ENCODE data around the gene SMCO1.
"Not testable (repeated sequence)": the region's sequence is repeated elsewhere in the genome, so short reads cannot be mapped to it uniquely, and the experiment has no call there.

The SMCO1 gene

DNA sequence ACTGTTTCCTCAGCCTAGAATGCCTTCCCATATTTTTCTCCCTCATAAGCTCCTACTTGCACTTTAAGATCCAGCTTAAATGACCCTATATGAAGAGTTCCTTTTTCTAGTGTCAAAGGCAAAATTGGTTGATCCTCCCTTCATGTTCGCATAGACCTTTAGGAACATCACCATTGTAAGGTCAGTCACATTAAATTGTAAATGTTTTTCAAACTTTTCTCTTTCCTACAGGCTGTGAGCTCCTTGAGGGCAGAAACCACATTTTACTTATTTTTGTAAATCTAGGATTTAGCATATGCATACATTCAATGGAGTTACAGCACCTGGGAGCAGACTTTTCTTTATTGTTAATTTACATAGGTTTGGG is 813 bp downstream of the SMCO1 start:
- no peak for DNase-seq
- no peaks in the 10 kb centered on the region for H3K4me1 Mint-ChIP-seq

GRCh38 chr3:196513697-196514349 is 1.3 kb downstream of the SMCO1 start:
- no peaks in the 10 kb centered on the region for H3K4me1 Mint-ChIP-seq
- ATAC-seq (replicated peaks) = no peak
- H3K9me3 Mint-ChIP-seq = peaks cover 9 to 21% of the 10 kb centered on the region in 2 donors
- no peak overlapping the region for H3K4me3 Mint-ChIP-seq
- H3K36me3 Mint-ChIP-seq = peaks cover 6 to 12% of the 10 kb centered on the region in 2 donors
- no peak overlapping the region for H3K27ac Mint-ChIP-seq
- peaks cover 11 to 13% of the 10 kb centered on the region in 2 donors for H3K27me3 Mint-ChIP-seq
- no peak for DNase-seq

More for the DNA sequence above, 813 bp downstream of the SMCO1 start:
- Mint-ChIP-seq H3K27me3 (peaks cover 11 to 13% of the 10 kb centered on the region in 2 donors), H3K4me3 (no peak overlapping the region), H3K9me3 (peaks cover 11 to 24% of the 10 kb centered on the region in 2 donors), H3K27ac (no peak overlapping the region), H3K36me3 (peaks cover 8 to 15% of the 10 kb centered on the region in 2 donors)
- no peak for ATAC-seq (replicated peaks)

DNA sequence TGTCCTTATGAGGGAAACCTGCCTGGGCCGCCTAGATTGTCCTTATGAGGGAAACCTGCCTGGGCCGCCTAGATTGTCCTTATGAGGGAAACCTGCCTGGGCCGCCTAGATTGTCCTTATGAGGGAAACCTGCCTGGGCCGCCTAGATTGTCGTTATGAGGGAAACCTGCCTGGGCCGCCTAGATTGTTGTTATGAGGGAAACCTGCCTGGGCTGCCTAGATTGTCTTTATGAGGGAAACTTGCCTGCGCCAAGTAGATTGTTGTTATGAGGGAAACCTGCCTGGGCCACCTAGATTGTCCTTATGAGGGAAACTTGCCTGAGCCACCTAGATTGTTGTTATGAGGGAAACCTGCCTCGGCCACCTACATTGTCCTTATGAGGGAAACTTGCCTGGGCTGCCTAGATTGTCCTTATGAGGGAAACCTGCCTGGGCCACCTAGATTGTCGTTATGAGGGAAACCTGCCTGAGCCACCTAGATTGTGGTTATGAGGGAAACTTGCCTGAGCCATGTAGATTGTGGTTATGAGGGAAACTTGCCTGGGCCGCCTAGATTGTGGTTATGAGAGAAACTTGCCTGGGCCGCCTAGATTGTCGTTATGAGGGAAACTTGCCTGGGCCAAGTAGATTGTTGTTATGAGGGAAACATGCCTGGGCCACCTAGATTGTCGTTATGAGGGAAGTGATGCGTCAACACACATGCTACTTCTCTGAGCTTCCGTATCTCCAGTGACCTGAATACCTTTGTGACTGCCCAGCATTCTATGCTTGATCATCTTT is 3.3 kb downstream of the SMCO1 start:
- not testable (repeated sequence) for DNase-seq; H3K4me3 Mint-ChIP-seq; H3K4me1 Mint-ChIP-seq; H3K27ac Mint-ChIP-seq; ATAC-seq (replicated peaks)
- Mint-ChIP-seq H3K9me3 (peaks cover 10 to 18% of the 10 kb centered on the region in 2 donors), H3K36me3 (peaks cover 3 to 12% of the 10 kb centered on the region in 2 donors), H3K27me3 (peaks cover 11 to 13% of the 10 kb centered on the region in 2 donors)

- ATAC-seq (replicated peaks); H3K27ac Mint-ChIP-seq; H3K4me3 Mint-ChIP-seq; H3K4me1 Mint-ChIP-seq; DNase-seq: not testable (repeated sequence)
- peaks cover 13 to 20% of the 10 kb centered on the region in 2 donors for H3K9me3 Mint-ChIP-seq
- peaks cover 6 to 12% of the 10 kb centered on the region in 2 donors for H3K36me3 Mint-ChIP-seq
- peaks cover 11 to 13% of the 10 kb centered on the region in 2 donors for H3K27me3 Mint-ChIP-seq
Measured at GRCh38 chr3:196511108-196511507, 4.0 kb downstream of the SMCO1 start.

DNA sequence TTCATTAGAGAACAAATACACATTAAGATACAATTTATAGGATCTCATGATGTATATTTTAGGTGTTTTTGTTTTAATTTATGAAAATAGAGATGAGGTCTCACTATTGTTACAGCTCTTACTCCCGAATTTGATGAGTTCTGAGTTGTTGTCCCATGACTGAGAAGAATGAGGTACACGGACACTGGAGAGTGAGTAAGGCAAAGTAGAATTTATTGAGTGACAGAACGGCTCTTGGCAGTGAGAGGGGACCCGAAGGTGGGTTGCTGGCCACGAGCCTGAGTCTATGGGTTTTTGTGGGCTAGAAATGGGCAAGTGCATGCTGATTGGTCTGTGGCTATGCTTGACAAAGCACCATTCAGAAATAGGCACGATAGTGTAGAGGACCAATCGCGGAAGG is 8.5 kb downstream of the SMCO1 start:
- Mint-ChIP-seq H3K27ac (no peak overlapping the region), H3K9me3 (peaks cover 6 to 9% of the 10 kb centered on the region in 2 donors), H3K27me3 (peaks cover 0 to under 1% of the 10 kb centered on the region in 2 donors), H3K4me1 (peaks cover 2 to 8% of the 10 kb centered on the region in 2 donors), H3K36me3 (peaks cover 6 to 8% of the 10 kb centered on the region in 2 donors), H3K4me3 (no peak overlapping the region)
- DNase-seq (no peak), ATAC-seq (replicated peaks) (no peak)

- DNase-seq = no peak
- H3K4me3 Mint-ChIP-seq = no peak overlapping the region
- peaks cover 20 to 21% of the 10 kb centered on the region in 2 donors for H3K36me3 Mint-ChIP-seq
- no peak for ATAC-seq (replicated peaks)
- H3K9me3 Mint-ChIP-seq = peaks cover 8 to 9% of the 10 kb centered on the region in 2 donors
- no peaks in the 10 kb centered on the region for H3K27me3 Mint-ChIP-seq
- peak overlapping the region; percentile 51 for H3K27ac Mint-ChIP-seq
- H3K4me1 Mint-ChIP-seq = peaks cover 6 to 28% of the 10 kb centered on the region in 2 donors
Measured at GRCh38 chr3:196504556-196504955, 10.6 kb downstream of the SMCO1 start.

DNA sequence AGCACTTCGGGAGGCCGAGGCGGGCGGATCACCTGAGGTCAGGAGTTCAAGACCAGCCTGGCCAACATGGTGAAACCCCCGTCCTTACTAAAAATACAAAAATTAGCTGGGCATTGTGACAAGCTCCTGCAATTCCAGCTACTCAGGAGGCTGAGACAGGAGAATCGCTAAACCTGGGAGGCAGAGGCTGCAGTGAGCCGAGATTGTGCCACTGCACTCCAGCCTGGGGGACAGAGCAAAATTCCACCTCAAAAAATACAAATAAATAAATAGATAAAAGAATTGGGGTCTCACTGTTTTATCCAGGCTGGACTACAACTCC is 11.1 kb downstream of the SMCO1 start:
- H3K36me3 Mint-ChIP-seq = peaks cover 25 to 27% of the 10 kb centered on the region in 2 donors
- H3K9me3 Mint-ChIP-seq; DNase-seq; H3K27me3 Mint-ChIP-seq; ATAC-seq (replicated peaks): not testable (repeated sequence)
- peaks cover 10 to 33% of the 10 kb centered on the region in 2 donors for H3K4me1 Mint-ChIP-seq
- H3K4me3 Mint-ChIP-seq = peak overlapping the region; percentile 98 to 99
- peak overlapping the region; percentile 92 for H3K27ac Mint-ChIP-seq

DNA sequence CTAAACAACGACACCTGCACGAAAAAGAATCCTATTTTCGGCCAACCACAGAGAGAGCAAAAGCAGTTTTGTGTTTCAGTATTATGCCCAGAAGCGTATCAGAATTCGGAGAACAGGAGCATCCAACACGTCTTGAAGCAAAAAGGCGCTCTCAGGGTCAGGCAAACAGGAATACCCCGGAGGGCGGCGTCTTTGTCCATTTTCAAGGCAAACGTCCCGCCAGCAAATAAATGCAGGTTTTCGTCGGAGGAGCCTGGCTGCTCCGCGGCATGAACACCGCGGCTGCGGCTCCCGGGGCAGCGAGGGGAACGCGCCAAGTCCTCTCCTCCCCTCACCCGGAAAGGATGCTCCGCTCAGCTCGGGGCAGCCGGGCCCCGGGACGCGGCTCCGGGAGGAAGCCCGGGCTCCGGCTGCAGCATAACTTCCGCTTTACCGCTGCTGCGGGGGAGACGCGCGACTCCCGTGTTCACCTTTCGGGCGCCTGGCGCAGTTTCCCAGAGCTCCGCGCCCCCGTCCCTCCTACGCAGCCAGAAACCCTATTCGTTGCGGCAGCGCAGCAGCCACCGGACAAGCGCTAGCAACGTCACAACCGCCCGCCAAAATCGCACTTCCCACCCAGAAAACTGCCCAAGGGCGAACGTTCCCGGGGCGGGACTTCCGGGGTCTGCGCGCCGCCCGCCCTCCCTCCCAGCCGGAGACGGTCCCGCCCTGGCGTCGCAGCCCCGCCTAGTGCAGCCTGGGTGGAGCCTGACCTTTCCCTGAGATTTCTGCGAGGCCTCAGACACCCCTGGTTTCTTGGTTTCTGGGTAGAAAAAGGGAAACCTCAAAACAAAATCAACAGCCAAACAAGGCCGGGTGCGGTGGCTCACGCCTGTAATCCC is 11.7 kb downstream of the SMCO1 start, which contains the start of gene RNF168:
RNF168 (minus strand) TSS at position 573 of the 881 bp plus-strand sequence. CDS start 595 bp downstream, outside the sequence.
- Mint-ChIP-seq H3K36me3 (peaks cover 29 to 33% of the 10 kb centered on the region in 2 donors), H3K9me3 (peaks cover 8 to 9% of the 10 kb centered on the region in 2 donors), H3K4me1 (peaks cover 12 to 39% of the 10 kb centered on the region in 2 donors), H3K4me3 (peak within 1 kb of the TSS; percentile 98 to 99), H3K27me3 (no peaks in the 10 kb centered on the region), H3K27ac (peak within 1 kb of the TSS; percentile 98)
- peak; percentile 96 for DNase-seq
- peak; percentile 84 to 89 for ATAC-seq (replicated peaks)

DNA sequence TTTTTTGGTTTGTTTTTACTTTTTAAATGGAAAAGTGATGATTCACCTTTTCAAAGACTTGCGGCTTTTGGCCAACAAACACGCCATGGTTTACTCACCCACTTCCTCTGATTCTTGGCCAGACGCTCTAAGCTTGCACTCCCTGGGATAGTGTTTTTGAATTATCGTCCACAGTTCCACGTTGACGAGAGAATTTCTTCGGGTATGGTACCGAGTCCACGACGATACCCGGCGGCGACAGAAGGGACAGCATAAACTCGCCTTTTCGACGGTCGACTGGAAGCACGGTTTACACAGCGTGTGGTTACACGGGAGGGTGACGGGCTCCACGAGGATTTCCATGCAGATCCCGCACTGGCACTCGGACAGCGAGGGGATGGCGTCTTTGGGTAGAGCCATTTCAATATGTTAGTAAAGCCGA is 12.4 kb downstream of the SMCO1 start:
- Mint-ChIP-seq H3K27ac (peak overlapping the region; percentile 98), H3K4me3 (peak overlapping the region; percentile 98 to 99), H3K36me3 (peaks cover 32 to 39% of the 10 kb centered on the region in 2 donors), H3K9me3 (peaks cover 8 to 9% of the 10 kb centered on the region in 2 donors), H3K4me1 (peaks cover 14 to 42% of the 10 kb centered on the region in 2 donors), H3K27me3 (no peaks in the 10 kb centered on the region)
- ATAC-seq (replicated peaks) (peak; percentile 37 to 38), DNase-seq (no peak)

DNA sequence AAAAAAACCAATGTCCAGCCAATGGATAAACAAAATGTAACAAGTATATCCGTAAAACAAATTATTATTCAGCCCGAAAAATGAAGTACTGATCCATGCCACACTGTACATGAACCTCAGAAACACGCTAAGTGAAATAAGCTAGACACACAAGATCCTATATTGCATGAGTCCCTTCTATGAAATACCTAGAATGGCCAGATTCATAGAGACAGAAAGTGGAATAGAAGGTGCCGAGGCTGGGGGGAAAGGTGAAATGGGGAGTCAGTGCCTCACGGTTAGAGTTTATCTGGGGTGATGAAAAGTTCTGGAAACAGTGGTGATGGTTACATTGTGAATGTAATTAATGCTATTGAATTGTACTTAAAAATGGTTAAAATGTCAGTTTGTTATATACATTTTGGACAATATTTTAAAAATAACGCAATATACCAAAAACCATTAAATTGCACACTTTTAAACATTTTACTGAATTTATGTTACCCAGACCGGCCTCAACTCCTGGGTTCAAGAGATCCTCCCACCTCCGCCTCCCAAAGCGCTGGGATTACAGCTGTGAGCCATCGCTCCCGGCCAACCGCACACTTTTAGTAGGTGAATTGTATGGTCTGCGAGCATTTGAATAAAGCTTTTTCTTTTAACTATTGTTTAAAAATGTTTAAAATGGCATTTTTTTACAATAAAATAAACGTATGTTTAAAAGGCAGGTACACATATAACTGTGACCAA is 13.7 kb downstream of the SMCO1 start:
- peaks cover 14 to 44% of the 10 kb centered on the region in 2 donors for H3K4me1 Mint-ChIP-seq

GRCh38 chr3:196499807-196500524 is 15.2 kb downstream of the SMCO1 start:
- ATAC-seq (replicated peaks) = no peak
- peaks cover 0 to 3% of the 10 kb centered on the region in 2 donors for H3K9me3 Mint-ChIP-seq
- DNase-seq = no peak
- H3K4me1 Mint-ChIP-seq = peaks cover 15 to 55% of the 10 kb centered on the region in 2 donors
- peaks cover 41 to 50% of the 10 kb centered on the region in 2 donors for H3K36me3 Mint-ChIP-seq
- no peaks in the 10 kb centered on the region for H3K27me3 Mint-ChIP-seq
- peak overlapping the region; percentile 98 to 99 for H3K4me3 Mint-ChIP-seq
- peak overlapping the region; percentile 96 for H3K27ac Mint-ChIP-seq

More for the DNA sequence above, 13.7 kb downstream of the SMCO1 start:
- Mint-ChIP-seq H3K4me3 (peak overlapping the region; percentile 98 to 99), H3K27me3 (no peaks in the 10 kb centered on the region), H3K9me3 (peaks cover 4% of the 10 kb centered on the region in 2 donors), H3K36me3 (peaks cover 31 to 40% of the 10 kb centered on the region in 2 donors), H3K27ac (peak overlapping the region; percentile 96)
- no peak for DNase-seq
- ATAC-seq (replicated peaks) = no peak

GRCh38 chr3:196499061-196499460 is 16.1 kb downstream of the SMCO1 start:
- Mint-ChIP-seq H3K9me3 (peaks cover 0 to 3% of the 10 kb centered on the region in 2 donors), H3K4me3 (peak overlapping the region; percentile 44 to 99), H3K27me3 (no peaks in the 10 kb centered on the region), H3K36me3 (peaks cover 41 to 56% of the 10 kb centered on the region in 2 donors), H3K27ac (no peak overlapping the region), H3K4me1 (peaks cover 15 to 54% of the 10 kb centered on the region in 2 donors)
- no peak for DNase-seq
- no peak for ATAC-seq (replicated peaks)

GRCh38 chr3:196498297-196498696 is 16.8 kb downstream of the SMCO1 start:
- Mint-ChIP-seq H3K4me3 (no peak overlapping the region), H3K4me1 (peaks cover 13 to 48% of the 10 kb centered on the region in 2 donors)

More at GRCh38 chr3:196498297-196498696, 16.8 kb downstream of the SMCO1 start:
- Mint-ChIP-seq H3K36me3 (peaks cover 38 to 57% of the 10 kb centered on the region in 2 donors), H3K27me3 (no peaks in the 10 kb centered on the region), H3K9me3 (peaks cover 0 to 3% of the 10 kb centered on the region in 2 donors), H3K27ac (peak overlapping the region; percentile 22)
- no peak for ATAC-seq (replicated peaks)
- DNase-seq = no peak

Data from stimulated activated naive B cell treated with anti-CD40 and anti-IgM and Interleukin-4, amounts not matched to agents 10 μg/mL and 1 μg/mL and 100 μg/mL, for 72 hours (primary cell).